HepG2 (cell line): ENCODE measurements around the gene TMEM174. TPM values are rescaled to one million over a fixed set of nuclear protein-coding genes. Genes with fewer than 3 reads are reported as not detected.

Source experiments
- ARHGAP35 ChIP-seq: sonication (generic); formaldehyde crosslinking; IDR thresholded peaks from 2 replicates; pipeline ENCODE4 v1.9.0; 2022; ENCODE audit warnings: mild to moderate bottlenecking, inconsistent platforms, moderate library complexity, missing genetic modification reagents, borderline replicate concordance
- ARID2 ChIP-seq: sonication (generic); formaldehyde crosslinking; IDR thresholded peaks from 2 replicates; pipeline ENCODE4 v1.8.1; 2022; ENCODE audit warnings: mild to moderate bottlenecking, missing genetic modification reagents, borderline replicate concordance
- DPF2 ChIP-seq: sonication (generic); formaldehyde crosslinking; IDR thresholded peaks from 2 replicates; pipeline ENCODE4 v1.4.0; 2020; ENCODE audit warnings: mild to moderate bottlenecking, low read depth, missing genetic modification reagents, borderline replicate concordance
- ELF1 ChIP-seq: sonication (generic); formaldehyde crosslinking; IDR thresholded peaks from 2 replicates; pipeline ENCODE4 v1.4.0; 2020; ENCODE audit warnings: missing genetic modification reagents
- ELF4 ChIP-seq: sonication (generic); formaldehyde crosslinking; IDR thresholded peaks from 2 replicates; pipeline ENCODE4 v1.5.0; 2020; ENCODE audit warnings: missing genetic modification reagents, mild to moderate bottlenecking, moderate library complexity, borderline replicate concordance
- GZF1 ChIP-seq: sonication (generic); formaldehyde crosslinking; IDR thresholded peaks from 2 replicates; pipeline ENCODE4 v1.5.1; 2020; ENCODE audit warnings: mild to moderate bottlenecking, missing genetic modification reagents
- NR1H2 ChIP-seq: sonication (generic); formaldehyde crosslinking; IDR thresholded peaks from 2 replicates; pipeline ENCODE4 v1.8.1; 2022; ENCODE audit warnings: low read depth, missing genetic modification reagents, borderline replicate concordance
- REPIN1 ChIP-seq: sonication (generic); formaldehyde crosslinking; IDR thresholded peaks from 2 replicates; pipeline ENCODE4 v1.8.0; 2022; ENCODE audit warnings: missing genetic modification reagents, low read depth, mild to moderate bottlenecking, borderline replicate concordance
- RNF2 ChIP-seq: fragments of 450-650 bp; conservative IDR thresholded peaks from 2 replicates; pipeline ENCODE4 v1.6.1; 2016; ENCODE audit warnings: low read depth
- SALL2 ChIP-seq: sonication (generic); formaldehyde crosslinking; IDR thresholded peaks from 2 replicates; pipeline ENCODE4 v1.8.1; 2023; ENCODE audit warnings: mild to moderate bottlenecking, missing genetic modification reagents, inconsistent platforms
- SOX13 ChIP-seq, 3 experiments: fragments of 450-650 bp in 1 of 3; sonication (generic) in 1 of 3; formaldehyde crosslinking in 1 of 3; IDR thresholded peaks in 2 of 3; conservative IDR thresholded peaks in 1 of 3; 2 replicates each; pipeline versions ENCODE4 v1.5.0 to v1.6.1; 2016 to 2020; ENCODE audit warnings: antibody characterized with exemption in 1 of 3, mild to moderate bottlenecking in 1 of 3, missing compliant biosample characterization in 1 of 3, missing genetic modification reagents in 1 of 3, moderate library complexity in 1 of 3
- YY1 ChIP-seq: IDR thresholded peaks from 2 replicates; pipeline ENCODE4 v1.6.1; 2011; ENCODE audit warnings: low read length, low read depth, moderate library complexity, mild to moderate bottlenecking; ENCODE audit not compliant: insufficient read depth, insufficient replicate concordance
- ZNF124 ChIP-seq: sonication (generic); formaldehyde crosslinking; IDR thresholded peaks from 2 replicates; pipeline ENCODE4 v1.4.0; 2020; ENCODE audit warnings: missing genetic modification reagents
- ZNF253 ChIP-seq: sonication (generic); formaldehyde crosslinking; IDR thresholded peaks from 2 replicates; pipeline ENCODE4 v1.8.0; 2022; ENCODE audit warnings: mild to moderate bottlenecking, missing genetic modification reagents, borderline replicate concordance
- ZNF331 ChIP-seq: sonication (generic); formaldehyde crosslinking; IDR thresholded peaks from 2 replicates; pipeline ENCODE4 v1.4.0; 2020; ENCODE audit warnings: missing genetic modification reagents
- ZNF501 ChIP-seq: sonication (generic); formaldehyde crosslinking; IDR thresholded peaks from 2 replicates; pipeline ENCODE4 v1.5.1; 2020; ENCODE audit warnings: mild to moderate bottlenecking, moderate library complexity, missing genetic modification reagents
- ZNF616 ChIP-seq: sonication (generic); formaldehyde crosslinking; IDR thresholded peaks from 2 replicates; pipeline ENCODE4 v1.5.0; 2020; ENCODE audit warnings: low read depth, mild to moderate bottlenecking, missing genetic modification reagents
- ZNF772 ChIP-seq: sonication (generic); formaldehyde crosslinking; IDR thresholded peaks from 2 replicates; pipeline ENCODE4 v1.5.0; 2020; ENCODE audit warnings: mild to moderate bottlenecking, missing genetic modification reagents
- polyA plus RNA-seq, 8 experiments: library from polyadenylated mRNA; depleted of rRNA in 3 of 8; stranded (reverse) in 7 of 8; unstranded in 1 of 8; fragments of >200 nt; fragmentation: Illumina TruSeq in 4 of 8; extraction: Trizol in 4 of 8; gene quantifications; 2 replicates each; pipeline versions ENCODE4 v1.2.1 to v1.2.3, GENCODE V29; 2011 to 2016; ENCODE audit warnings: low read depth in 4 of 8, missing spikeins in 1 of 8, mixed read lengths in 1 of 8; ENCODE audit not compliant: insufficient read depth in 1 of 8
- total RNA-seq, 5 experiments: library from RNA; depleted of rRNA; stranded (reverse); fragments of >200 nt; fragmentation: Illumina TruSeq; extraction: Trizol; gene quantifications; 2 replicates each; pipeline ENCODE4 v1.2.3, GENCODE V29; 2016; ENCODE audit warnings: low read depth in 1 of 5
- TF ChIP-seq, protein P1 (sequence below): sonication (generic); formaldehyde crosslinking; IDR thresholded peaks from 2 replicates; pipeline ENCODE4 v1.4.0; 2020; ENCODE audit warnings: missing genetic modification reagents
- TF ChIP-seq, protein P2 (sequence below): IDR thresholded peaks from 2 replicates; pipeline ENCODE4 v1.6.1; 2016
- TF ChIP-seq, protein P3 (sequence below): sonication (generic); formaldehyde crosslinking; IDR thresholded peaks from 2 replicates; pipeline ENCODE4 v1.8.1; 2023; ENCODE audit warnings: mild to moderate bottlenecking, missing genetic modification reagents
- TF ChIP-seq, protein P4 (sequence below): IDR thresholded peaks from 2 replicates; pipeline ENCODE4 v1.6.1; 2016
- TF ChIP-seq, protein P5 (sequence below): IDR thresholded peaks from 2 replicates; pipeline ENCODE4 v1.6.1; 2012; ENCODE audit warnings: inconsistent platforms

The TMEM174 gene
- total and polyA plus RNA-seq, 2 of the 13 experiments (the other 11 are each of a cell fraction or from before 2014, with no cell fraction given): not detected

DNA sequence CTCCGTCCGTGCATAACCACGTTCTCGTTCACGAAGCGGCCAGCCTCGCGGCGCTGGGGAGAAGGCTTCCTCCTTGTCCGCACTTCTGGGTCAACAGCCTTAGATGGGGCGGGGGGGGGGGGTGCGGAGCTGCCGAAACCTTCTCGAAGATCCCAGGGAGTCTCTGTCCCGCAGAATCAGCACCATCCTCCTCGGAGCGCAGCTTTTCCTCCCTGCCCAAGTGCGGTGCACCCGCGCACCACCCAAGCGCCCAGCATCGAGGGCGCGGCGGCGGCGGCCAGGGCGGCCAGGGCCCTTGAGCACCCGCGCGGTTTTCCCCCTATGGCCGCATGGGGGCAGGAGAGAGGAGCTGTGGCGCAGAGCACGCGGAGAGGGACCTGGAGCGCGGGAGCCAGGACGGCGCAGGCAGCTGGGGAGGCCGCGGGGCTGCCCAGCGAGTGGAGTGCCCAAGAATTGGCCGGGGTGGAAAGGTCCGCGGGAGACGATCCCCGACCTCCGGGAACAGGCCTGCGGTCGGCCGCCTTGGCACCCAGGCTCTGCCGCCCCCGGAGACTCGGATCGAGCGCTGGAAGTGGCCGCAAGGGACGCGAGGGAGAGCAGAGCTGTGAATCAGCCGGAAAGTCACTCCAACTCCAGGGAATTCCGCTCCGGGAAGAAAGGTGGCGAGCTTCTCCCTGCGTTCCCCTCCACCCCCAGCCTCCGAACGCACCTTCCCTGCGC, 43.1 kb downstream of the TMEM174 start (continued):
- TF ChIP-seq, protein P1, sequence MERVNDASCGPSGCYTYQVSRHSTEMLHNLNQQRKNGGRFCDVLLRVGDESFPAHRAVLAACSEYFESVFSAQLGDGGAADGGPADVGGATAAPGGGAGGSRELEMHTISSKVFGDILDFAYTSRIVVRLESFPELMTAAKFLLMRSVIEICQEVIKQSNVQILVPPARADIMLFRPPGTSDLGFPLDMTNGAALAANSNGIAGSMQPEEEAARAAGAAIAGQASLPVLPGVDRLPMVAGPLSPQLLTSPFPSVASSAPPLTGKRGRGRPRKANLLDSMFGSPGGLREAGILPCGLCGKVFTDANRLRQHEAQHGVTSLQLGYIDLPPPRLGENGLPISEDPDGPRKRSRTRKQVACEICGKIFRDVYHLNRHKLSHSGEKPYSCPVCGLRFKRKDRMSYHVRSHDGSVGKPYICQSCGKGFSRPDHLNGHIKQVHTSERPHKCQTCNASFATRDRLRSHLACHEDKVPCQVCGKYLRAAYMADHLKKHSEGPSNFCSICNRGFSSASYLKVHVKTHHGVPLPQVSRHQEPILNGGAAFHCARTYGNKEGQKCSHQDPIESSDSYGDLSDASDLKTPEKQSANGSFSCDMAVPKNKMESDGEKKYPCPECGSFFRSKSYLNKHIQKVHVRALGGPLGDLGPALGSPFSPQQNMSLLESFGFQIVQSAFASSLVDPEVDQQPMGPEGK: peak; percentile 57
- TF ChIP-seq RNF2: peak; percentile 99
- TF ChIP-seq ZNF124 (CRISPR knock-in tag): no peak
- no peak for TF ChIP-seq ELF1 (CRISPR knock-in tag)
- TF ChIP-seq ZNF616 (CRISPR knock-in tag): no peak
- TF ChIP-seq SOX13 (IDR thresholded peaks at IDR 0.05): no peak
- TF ChIP-seq SOX13 (CRISPR knock-in tag; conservative IDR thresholded peaks at IDR 0.05 in 1 of 2, IDR thresholded peaks at IDR 0.05 in 1 of 2): 0 out of 4 replicates have a peak, but pooled peaks of 1 of the 2 experiments have one; percentile 35
- no peak for TF ChIP-seq ARID2
- no peak for TF ChIP-seq YY1
- peak; percentile 58; the same call in 1 of the 2 replicates for TF ChIP-seq GZF1 (CRISPR knock-in tag)
- TF ChIP-seq ELF4 (CRISPR knock-in tag): no peak
- peak; percentile 90; the same call in 1 of the 2 replicates for TF ChIP-seq ARHGAP35
- TF ChIP-seq NR1H2 (CRISPR knock-in tag): no peak
- TF ChIP-seq, protein P2, sequence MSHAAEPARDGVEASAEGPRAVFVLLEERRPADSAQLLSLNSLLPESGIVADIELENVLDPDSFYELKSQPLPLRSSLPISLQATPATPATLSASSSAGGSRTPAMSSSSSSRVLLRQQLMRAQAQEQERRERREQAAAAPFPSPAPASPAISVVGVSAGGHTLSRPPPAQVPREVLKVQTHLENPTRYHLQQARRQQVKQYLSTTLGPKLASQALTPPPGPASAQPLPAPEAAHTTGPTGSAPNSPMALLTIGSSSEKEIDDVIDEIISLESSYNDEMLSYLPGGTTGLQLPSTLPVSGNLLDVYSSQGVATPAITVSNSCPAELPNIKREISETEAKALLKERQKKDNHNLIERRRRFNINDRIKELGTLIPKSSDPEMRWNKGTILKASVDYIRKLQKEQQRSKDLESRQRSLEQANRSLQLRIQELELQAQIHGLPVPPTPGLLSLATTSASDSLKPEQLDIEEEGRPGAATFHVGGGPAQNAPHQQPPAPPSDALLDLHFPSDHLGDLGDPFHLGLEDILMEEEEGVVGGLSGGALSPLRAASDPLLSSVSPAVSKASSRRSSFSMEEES (CRISPR knock-in tag): peak; percentile 34; the same call in 1 of the 2 replicates
- peak; percentile 86; the same call in 1 of the 2 replicates for TF ChIP-seq ZNF772 (CRISPR knock-in tag)
- TF ChIP-seq, protein P3, sequence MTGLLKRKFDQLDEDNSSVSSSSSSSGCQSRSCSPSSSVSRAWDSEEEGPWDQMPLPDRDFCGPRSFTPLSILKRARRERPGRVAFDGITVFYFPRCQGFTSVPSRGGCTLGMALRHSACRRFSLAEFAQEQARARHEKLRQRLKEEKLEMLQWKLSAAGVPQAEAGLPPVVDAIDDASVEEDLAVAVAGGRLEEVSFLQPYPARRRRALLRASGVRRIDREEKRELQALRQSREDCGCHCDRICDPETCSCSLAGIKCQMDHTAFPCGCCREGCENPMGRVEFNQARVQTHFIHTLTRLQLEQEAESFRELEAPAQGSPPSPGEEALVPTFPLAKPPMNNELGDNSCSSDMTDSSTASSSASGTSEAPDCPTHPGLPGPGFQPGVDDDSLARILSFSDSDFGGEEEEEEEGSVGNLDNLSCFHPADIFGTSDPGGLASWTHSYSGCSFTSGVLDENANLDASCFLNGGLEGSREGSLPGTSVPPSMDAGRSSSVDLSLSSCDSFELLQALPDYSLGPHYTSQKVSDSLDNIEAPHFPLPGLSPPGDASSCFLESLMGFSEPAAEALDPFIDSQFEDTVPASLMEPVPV: 0 out of 2 replicates have a peak, but pooled peaks have one; percentile 40
- peak; percentile 84 for TF ChIP-seq ZNF501 (CRISPR knock-in tag)
- peak; percentile 69 for TF ChIP-seq SALL2 (CRISPR knock-in tag)
- TF ChIP-seq, protein P4, sequence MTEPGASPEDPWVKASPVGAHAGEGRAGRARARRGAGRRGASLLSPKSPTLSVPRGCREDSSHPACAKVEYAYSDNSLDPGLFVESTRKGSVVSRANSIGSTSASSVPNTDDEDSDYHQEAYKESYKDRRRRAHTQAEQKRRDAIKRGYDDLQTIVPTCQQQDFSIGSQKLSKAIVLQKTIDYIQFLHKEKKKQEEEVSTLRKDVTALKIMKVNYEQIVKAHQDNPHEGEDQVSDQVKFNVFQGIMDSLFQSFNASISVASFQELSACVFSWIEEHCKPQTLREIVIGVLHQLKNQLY (CRISPR knock-in tag): no peak
- TF ChIP-seq REPIN1: no peak
- TF ChIP-seq ZNF253 (CRISPR knock-in tag): no peak
- no peak for TF ChIP-seq DPF2 (CRISPR knock-in tag)
- TF ChIP-seq ZNF331 (CRISPR knock-in tag): peak; percentile 80
- TF ChIP-seq, protein P5, sequence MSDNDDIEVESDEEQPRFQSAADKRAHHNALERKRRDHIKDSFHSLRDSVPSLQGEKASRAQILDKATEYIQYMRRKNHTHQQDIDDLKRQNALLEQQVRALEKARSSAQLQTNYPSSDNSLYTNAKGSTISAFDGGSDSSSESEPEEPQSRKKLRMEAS: peak; percentile 98
